ENCODE results near the gene NCLN.
"Not testable (repeated sequence)": the region's sequence is repeated elsewhere in the genome, so short reads cannot be mapped to it uniquely, and the experiment has no call there.

Gene NCLN

GRCh38 chr19:3194106-3195087, 8.7 kb downstream of the NCLN start:
- Histone ChIP-seq H3K4me3 (ENCODE audit: low read depth in 1 of 5, low read length in 5 of 5) (no peak overlapping the region), H3K27ac (ENCODE audit: low read depth, low read length) (no peak overlapping the region), H3K36me3 (ENCODE audit: control insufficient read depth in 5 of 5, insufficient read depth in 5 of 5, low read length in 5 of 5) (peaks cover 0 to 35% (median 29%) of the 10 kb centered on the region in 5 donors), H3K9ac (ENCODE audit: low read length in 5 of 5) (no peak overlapping the region), H3K4me1 (ENCODE audit: control insufficient read depth in 5 of 5, insufficient read depth in 5 of 5, low read length in 5 of 5) (peaks cover 0 to 4% (median under 1%) of the 10 kb centered on the region in 5 donors), H3K27me3 (ENCODE audit: control insufficient read depth in 5 of 5, insufficient read depth in 4 of 5, low read length in 5 of 5) (no peaks in the 10 kb centered on the region), H3K9me3 (ENCODE audit: control insufficient read depth in 5 of 5, low read length in 5 of 5) (no peaks in the 10 kb centered on the region)

GRCh38 chr19:3196064-3196932, 10.6 kb downstream of the NCLN start:
- Histone ChIP-seq H3K9me3 (ENCODE audit: control insufficient read depth in 5 of 5, low read length in 5 of 5) (no peaks in the 10 kb centered on the region), H3K27me3 (ENCODE audit: control insufficient read depth in 5 of 5, insufficient read depth in 4 of 5, low read length in 5 of 5) (no peaks in the 10 kb centered on the region), H3K4me3 (ENCODE audit: low read depth in 1 of 5, low read length in 5 of 5) (no peak overlapping the region), H3K36me3 (ENCODE audit: control insufficient read depth in 5 of 5, insufficient read depth in 5 of 5, low read length in 5 of 5) (peaks cover 0 to 42% (median 29%) of the 10 kb centered on the region in 5 donors), H3K9ac (ENCODE audit: low read length in 5 of 5) (no peak overlapping the region), H3K27ac (ENCODE audit: low read depth, low read length) (no peak overlapping the region), H3K4me1 (ENCODE audit: control insufficient read depth in 5 of 5, insufficient read depth in 5 of 5, low read length in 5 of 5) (peaks cover 0 to 4% (median 0%) of the 10 kb centered on the region in 5 donors)

- Histone ChIP-seq H3K36me3 (ENCODE audit: control insufficient read depth in 5 of 5, insufficient read depth in 5 of 5, low read length in 5 of 5) (peaks cover 0 to 45% (median 31%) of the 10 kb centered on the region in 5 donors), H3K27ac (ENCODE audit: low read depth, low read length) (no peak overlapping the region), H3K9me3 (ENCODE audit: control insufficient read depth in 5 of 5, low read length in 5 of 5) (no peaks in the 10 kb centered on the region), H3K4me3 (ENCODE audit: low read depth in 1 of 5, low read length in 5 of 5) (no peak overlapping the region), H3K27me3 (ENCODE audit: control insufficient read depth in 5 of 5, insufficient read depth in 4 of 5, low read length in 5 of 5) (no peaks in the 10 kb centered on the region), H3K4me1 (ENCODE audit: control insufficient read depth in 5 of 5, insufficient read depth in 5 of 5, low read length in 5 of 5) (peaks cover 0 to 4% (median 0%) of the 10 kb centered on the region in 5 donors), H3K9ac (ENCODE audit: low read length in 5 of 5) (no peak overlapping the region)
Observed at GRCh38 chr19:3196933-3197205, 11.1 kb downstream of the NCLN start.

GRCh38 chr19:3198901-3199700, 13.4 kb downstream of the NCLN start:
- H3K9ac ChIP-seq (ENCODE audit: low read length in 5 of 5): no peak overlapping the region
- H3K9me3 ChIP-seq (ENCODE audit: control insufficient read depth in 5 of 5, low read length in 5 of 5): no peaks in the 10 kb centered on the region
- peaks cover 0 to 54% (median 36%) of the 10 kb centered on the region in 5 donors for H3K36me3 ChIP-seq (ENCODE audit: control insufficient read depth in 5 of 5, insufficient read depth in 5 of 5, low read length in 5 of 5)
- H3K27ac ChIP-seq (ENCODE audit: low read depth, low read length): no peak overlapping the region
- no peaks in the 10 kb centered on the region for H3K27me3 ChIP-seq (ENCODE audit: control insufficient read depth in 5 of 5, insufficient read depth in 4 of 5, low read length in 5 of 5)
- no peak overlapping the region for H3K4me3 ChIP-seq (ENCODE audit: low read depth in 1 of 5, low read length in 5 of 5)
- H3K4me1 ChIP-seq (ENCODE audit: control insufficient read depth in 5 of 5, insufficient read depth in 5 of 5, low read length in 5 of 5): peaks cover 0 to 4% (median 0%) of the 10 kb centered on the region in 5 donors

GRCh38 chr19:3201072-3201700, 15.5 kb downstream of the NCLN start:
- Histone ChIP-seq H3K27ac (ENCODE audit: low read depth, low read length) (no peak overlapping the region), H3K9me3 (ENCODE audit: control insufficient read depth in 5 of 5, low read length in 5 of 5) (no peaks in the 10 kb centered on the region), H3K36me3 (ENCODE audit: control insufficient read depth in 5 of 5, insufficient read depth in 5 of 5, low read length in 5 of 5) (peaks cover 0 to 66% (median 46%) of the 10 kb centered on the region in 5 donors), H3K4me3 (ENCODE audit: low read depth in 1 of 5, low read length in 5 of 5) (no peak overlapping the region), H3K9ac (ENCODE audit: low read length in 5 of 5) (no peak overlapping the region), H3K27me3 (ENCODE audit: control insufficient read depth in 5 of 5, insufficient read depth in 4 of 5, low read length in 5 of 5) (no peaks in the 10 kb centered on the region), H3K4me1 (ENCODE audit: control insufficient read depth in 5 of 5, insufficient read depth in 5 of 5, low read length in 5 of 5) (peaks cover 0 to 4% (median 0%) of the 10 kb centered on the region in 5 donors)

- peaks cover 0 to 4% (median 0%) of the 10 kb centered on the region in 5 donors for H3K4me1 ChIP-seq (ENCODE audit: control insufficient read depth in 5 of 5, insufficient read depth in 5 of 5, low read length in 5 of 5)
- no peak overlapping the region for H3K9ac ChIP-seq (ENCODE audit: low read length in 5 of 5)
- H3K9me3 ChIP-seq (ENCODE audit: control insufficient read depth in 5 of 5, low read length in 5 of 5): no peaks in the 10 kb centered on the region
- H3K4me3 ChIP-seq (ENCODE audit: low read depth in 1 of 5, low read length in 5 of 5): no peak overlapping the region
- H3K36me3 ChIP-seq (ENCODE audit: control insufficient read depth in 5 of 5, insufficient read depth in 5 of 5, low read length in 5 of 5): peaks cover 0 to 65% (median 43%) of the 10 kb centered on the region in 5 donors
- H3K27me3 ChIP-seq (ENCODE audit: control insufficient read depth in 5 of 5, insufficient read depth in 4 of 5, low read length in 5 of 5): no peaks in the 10 kb centered on the region
- H3K27ac ChIP-seq (ENCODE audit: low read depth, low read length): no peak overlapping the region
Observed at GRCh38 chr19:3201911-3202310, 16.2 kb downstream of the NCLN start.

GRCh38 chr19:3202346-3202745, 16.6 kb downstream of the NCLN start:
- Histone ChIP-seq H3K27ac (ENCODE audit: low read depth, low read length) (no peak overlapping the region), H3K36me3 (ENCODE audit: control insufficient read depth in 5 of 5, insufficient read depth in 5 of 5, low read length in 5 of 5) (peaks cover 0 to 69% (median 46%) of the 10 kb centered on the region in 5 donors), H3K9ac (ENCODE audit: low read length in 5 of 5) (no peak overlapping the region), H3K4me3 (ENCODE audit: low read depth in 1 of 5, low read length in 5 of 5) (no peak overlapping the region), H3K4me1 (ENCODE audit: control insufficient read depth in 5 of 5, insufficient read depth in 5 of 5, low read length in 5 of 5) (no peaks in the 10 kb centered on the region), H3K27me3 (ENCODE audit: control insufficient read depth in 5 of 5, insufficient read depth in 4 of 5, low read length in 5 of 5) (no peaks in the 10 kb centered on the region), H3K9me3 (ENCODE audit: control insufficient read depth in 5 of 5, low read length in 5 of 5) (no peaks in the 10 kb centered on the region)

GRCh38 chr19:3202895-3203294, 17.2 kb downstream of the NCLN start:
- H3K9ac ChIP-seq (ENCODE audit: low read length in 5 of 5); H3K27ac ChIP-seq (ENCODE audit: low read depth, low read length); H3K4me1 ChIP-seq (ENCODE audit: control insufficient read depth in 5 of 5, insufficient read depth in 5 of 5, low read length in 5 of 5); H3K4me3 ChIP-seq (ENCODE audit: low read depth in 1 of 5, low read length in 5 of 5); H3K27me3 ChIP-seq (ENCODE audit: control insufficient read depth in 5 of 5, insufficient read depth in 4 of 5, low read length in 5 of 5); H3K9me3 ChIP-seq (ENCODE audit: control insufficient read depth in 5 of 5, low read length in 5 of 5): not testable (repeated sequence)
- H3K36me3 ChIP-seq (ENCODE audit: control insufficient read depth in 5 of 5, insufficient read depth in 5 of 5, low read length in 5 of 5): peaks cover 0 to 75% (median 51%) of the 10 kb centered on the region in 5 donors

Measured in subcutaneous abdominal adipose tissue (tissue), 5 donors.